B cell (primary cell): ENCODE measurements around the gene ACO2.

Experiments
- EZH2 ChIP-seq: IDR thresholded peaks from 2 replicates; pipeline ENCODE4 v1.6.1; 2012; ENCODE audit warnings: borderline replicate concordance, low read depth, mild to moderate bottlenecking, moderate library complexity, low read length; ENCODE audit not compliant: insufficient read depth, poor library complexity, severe bottlenecking
- TF ChIP-seq, protein P1 (sequence below): fragments of 200-600 bp; IDR thresholded peaks from one replicate; pipeline ENCODE4 v1.8.0; 2022; ENCODE audit warnings: antibody characterized with exemption, mild to moderate bottlenecking

DNA sequence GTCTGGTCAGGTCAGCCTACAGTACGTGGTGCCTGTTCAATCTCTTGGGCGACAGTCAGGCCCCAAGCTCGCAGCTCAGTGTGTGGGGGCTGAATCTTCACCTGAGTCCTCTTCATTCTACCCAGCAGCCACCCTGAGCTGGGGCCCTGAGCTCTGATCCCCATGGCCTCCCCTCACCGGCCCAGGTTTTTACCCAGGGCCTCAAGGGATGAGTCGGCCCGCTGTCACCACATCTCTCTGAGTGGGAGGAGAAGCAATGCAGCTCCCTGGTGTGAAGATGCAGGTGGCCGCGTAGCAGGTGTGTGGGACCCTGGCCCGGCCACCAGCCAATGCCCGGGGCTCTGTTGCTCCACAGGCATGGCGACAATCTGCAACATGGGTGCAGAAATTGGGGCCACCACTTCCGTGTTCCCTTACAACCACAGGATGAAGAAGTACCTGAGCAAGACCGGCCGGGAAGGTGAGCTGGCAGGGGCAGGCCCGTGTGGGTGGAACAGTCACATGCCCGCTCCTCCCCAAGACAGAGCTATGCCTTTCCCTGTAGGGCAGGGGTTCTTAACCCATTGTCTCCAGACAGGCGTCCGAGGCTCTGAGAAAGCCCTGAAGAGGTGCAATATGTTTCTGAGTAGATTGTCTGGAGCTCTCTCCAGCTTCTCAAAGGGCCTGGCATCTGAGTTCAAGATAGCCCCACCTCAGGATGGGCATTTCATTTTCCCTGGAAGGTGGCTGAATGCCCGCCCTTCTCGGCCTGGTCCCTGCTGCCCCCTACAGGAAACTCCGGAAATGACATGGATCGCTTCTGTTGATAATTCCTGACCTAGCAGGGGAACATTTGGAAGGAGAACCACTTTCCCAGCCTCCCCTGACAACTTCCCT, 48.5 kb downstream of the ACO2 start:
- TF ChIP-seq EZH2: no peak
- TF ChIP-seq, protein P1, sequence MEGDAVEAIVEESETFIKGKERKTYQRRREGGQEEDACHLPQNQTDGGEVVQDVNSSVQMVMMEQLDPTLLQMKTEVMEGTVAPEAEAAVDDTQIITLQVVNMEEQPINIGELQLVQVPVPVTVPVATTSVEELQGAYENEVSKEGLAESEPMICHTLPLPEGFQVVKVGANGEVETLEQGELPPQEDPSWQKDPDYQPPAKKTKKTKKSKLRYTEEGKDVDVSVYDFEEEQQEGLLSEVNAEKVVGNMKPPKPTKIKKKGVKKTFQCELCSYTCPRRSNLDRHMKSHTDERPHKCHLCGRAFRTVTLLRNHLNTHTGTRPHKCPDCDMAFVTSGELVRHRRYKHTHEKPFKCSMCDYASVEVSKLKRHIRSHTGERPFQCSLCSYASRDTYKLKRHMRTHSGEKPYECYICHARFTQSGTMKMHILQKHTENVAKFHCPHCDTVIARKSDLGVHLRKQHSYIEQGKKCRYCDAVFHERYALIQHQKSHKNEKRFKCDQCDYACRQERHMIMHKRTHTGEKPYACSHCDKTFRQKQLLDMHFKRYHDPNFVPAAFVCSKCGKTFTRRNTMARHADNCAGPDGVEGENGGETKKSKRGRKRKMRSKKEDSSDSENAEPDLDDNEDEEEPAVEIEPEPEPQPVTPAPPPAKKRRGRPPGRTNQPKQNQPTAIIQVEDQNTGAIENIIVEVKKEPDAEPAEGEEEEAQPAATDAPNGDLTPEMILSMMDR: peak; percentile 71
